Measurements from ENCODE around the gene IFNA6. TPM values are rescaled to one million over a fixed set of nuclear protein-coding genes. Genes with fewer than 3 reads are reported as not detected.

Gene IFNA6
- total RNA-seq, 1 donor = 0.10 TPM

- no peaks in the 10 kb centered on the region for H3K4me1 ChIP-seq (ENCODE audit: insufficient read depth, low read length)
- H3K4me3 ChIP-seq (ENCODE audit: low read length) = no peak overlapping the region
- H3K9me3 ChIP-seq (ENCODE audit: low read depth, low read length) = no peaks in the 10 kb centered on the region
- peaks cover 39% of the 10 kb centered on the region for H3K27me3 ChIP-seq (ENCODE audit: insufficient read depth, low read length)
Observed at GRCh38 chr9:21348430-21348970, 2.2 kb downstream of the IFNA6 start.

GRCh38 chr9:21340735-21341134, 10.0 kb downstream of the IFNA6 start:
- Histone ChIP-seq H3K4me3 (ENCODE audit: low read length) (no peak overlapping the region), H3K4me1 (ENCODE audit: insufficient read depth, low read length) (no peaks in the 10 kb centered on the region), H3K9me3 (ENCODE audit: low read depth, low read length) (no peaks in the 10 kb centered on the region), H3K27me3 (ENCODE audit: insufficient read depth, low read length) (peaks cover 25% of the 10 kb centered on the region)

- Histone ChIP-seq H3K4me1 (ENCODE audit: insufficient read depth, low read length) (peaks cover 27% of the 10 kb centered on the region), H3K9me3 (ENCODE audit: low read depth, low read length) (no peaks in the 10 kb centered on the region), H3K27me3 (ENCODE audit: insufficient read depth, low read length) (peaks cover 9% of the 10 kb centered on the region), H3K4me3 (ENCODE audit: low read length) (no peak overlapping the region)
Observed at GRCh38 chr9:21336457-21336856, 14.2 kb downstream of the IFNA6 start.

- Histone ChIP-seq H3K4me3 (ENCODE audit: low read length) (peak within 1 kb of the TSS; percentile 88), H3K27me3 (ENCODE audit: insufficient read depth, low read length) (peaks cover 5% of the 10 kb centered on the region), H3K4me1 (ENCODE audit: insufficient read depth, low read length) (peaks cover 39% of the 10 kb centered on the region), H3K9me3 (ENCODE audit: low read depth, low read length) (no peaks in the 10 kb centered on the region)
Observed at GRCh38 chr9:21334701-21335632, 15.7 kb downstream of the IFNA6 start, which contains the start of gene KLHL9. KLHL9 (minus strand) TSS chr9:21335404; CDS start chr9:21334859, 545 bp downstream.

- Histone ChIP-seq H3K9me3 (ENCODE audit: low read depth, low read length) (no peaks in the 10 kb centered on the region), H3K4me3 (ENCODE audit: low read length) (no peak overlapping the region), H3K4me1 (ENCODE audit: insufficient read depth, low read length) (peaks cover 41% of the 10 kb centered on the region), H3K27me3 (ENCODE audit: insufficient read depth, low read length) (no peaks in the 10 kb centered on the region)
Observed at GRCh38 chr9:21333226-21333625, 17.5 kb downstream of the IFNA6 start.

GRCh38 chr9:21331676-21332402, 18.8 kb downstream of the IFNA6 start:
- Histone ChIP-seq H3K4me1 (ENCODE audit: insufficient read depth, low read length) (peaks cover 44% of the 10 kb centered on the region), H3K9me3 (ENCODE audit: low read depth, low read length) (no peaks in the 10 kb centered on the region), H3K4me3 (ENCODE audit: low read length) (no peak overlapping the region), H3K27me3 (ENCODE audit: insufficient read depth, low read length) (no peaks in the 10 kb centered on the region)

- Histone ChIP-seq H3K27me3 (ENCODE audit: insufficient read depth, low read length) (no peaks in the 10 kb centered on the region), H3K9me3 (ENCODE audit: low read depth, low read length) (no peaks in the 10 kb centered on the region), H3K4me1 (ENCODE audit: insufficient read depth, low read length) (peaks cover 18% of the 10 kb centered on the region), H3K4me3 (ENCODE audit: low read length) (no peak overlapping the region)
Observed at GRCh38 chr9:21326526-21327139, 24.1 kb downstream of the IFNA6 start.

- Histone ChIP-seq H3K9me3 (ENCODE audit: low read depth, low read length) (no peaks in the 10 kb centered on the region), H3K4me1 (ENCODE audit: insufficient read depth, low read length) (peaks cover 4% of the 10 kb centered on the region), H3K4me3 (ENCODE audit: low read length) (no peak overlapping the region), H3K27me3 (ENCODE audit: insufficient read depth, low read length) (no peaks in the 10 kb centered on the region)
Observed at GRCh38 chr9:21324047-21324446, 26.6 kb downstream of the IFNA6 start.

GRCh38 chr9:21322911-21323461, 27.7 kb downstream of the IFNA6 start:
- no peaks in the 10 kb centered on the region for H3K9me3 ChIP-seq (ENCODE audit: low read depth, low read length)
- peaks cover under 1% of the 10 kb centered on the region for H3K4me1 ChIP-seq (ENCODE audit: insufficient read depth, low read length)
- H3K4me3 ChIP-seq (ENCODE audit: low read length) = no peak overlapping the region
- no peaks in the 10 kb centered on the region for H3K27me3 ChIP-seq (ENCODE audit: insufficient read depth, low read length)

GRCh38 chr9:21320465-21320864, 30.2 kb downstream of the IFNA6 start:
- Histone ChIP-seq H3K9me3 (ENCODE audit: low read depth, low read length) (no peaks in the 10 kb centered on the region), H3K4me3 (ENCODE audit: low read length) (no peak overlapping the region), H3K4me1 (ENCODE audit: insufficient read depth, low read length) (no peaks in the 10 kb centered on the region), H3K27me3 (ENCODE audit: insufficient read depth, low read length) (no peaks in the 10 kb centered on the region)

- H3K4me3 ChIP-seq (ENCODE audit: low read length) = no peak overlapping the region
- no peaks in the 10 kb centered on the region for H3K27me3 ChIP-seq (ENCODE audit: insufficient read depth, low read length)
- no peaks in the 10 kb centered on the region for H3K9me3 ChIP-seq (ENCODE audit: low read depth, low read length)
- H3K4me1 ChIP-seq (ENCODE audit: insufficient read depth, low read length) = no peaks in the 10 kb centered on the region
Observed at GRCh38 chr9:21317956-21318923, 32.4 kb downstream of the IFNA6 start.

- no peak overlapping the region for H3K4me3 ChIP-seq (ENCODE audit: low read length)
- no peaks in the 10 kb centered on the region for H3K4me1 ChIP-seq (ENCODE audit: insufficient read depth, low read length)
Observed at GRCh38 chr9:21316860-21317259, 33.8 kb downstream of the IFNA6 start.

GRCh38 chr9:21316032-21316842, 34.5 kb downstream of the IFNA6 start:
- no peaks in the 10 kb centered on the region for H3K27me3 ChIP-seq (ENCODE audit: insufficient read depth, low read length)
- no peaks in the 10 kb centered on the region for H3K4me1 ChIP-seq (ENCODE audit: insufficient read depth, low read length)
- H3K9me3 ChIP-seq (ENCODE audit: low read depth, low read length) = no peaks in the 10 kb centered on the region
- no peak overlapping the region for H3K4me3 ChIP-seq (ENCODE audit: low read length)

More at GRCh38 chr9:21316860-21317259, 33.8 kb downstream of the IFNA6 start:
- H3K9me3 ChIP-seq (ENCODE audit: low read depth, low read length) = no peaks in the 10 kb centered on the region
- no peaks in the 10 kb centered on the region for H3K27me3 ChIP-seq (ENCODE audit: insufficient read depth, low read length)

Data from mononuclear cell (primary cell).